CD4-positive, alpha-beta T cell treated with Interleukin-17A for 1 hour (primary cell): ENCODE measurements around the gene CRNKL1.
A peak's percentile ranks its signal among the peaks of the same experiment; 100 is the strongest.

Experiments used
- DNase-seq: peaks from one replicate; pipeline ENCODE4 v3.0.0-alpha.2; 2020

The CRNKL1 gene

DNA sequence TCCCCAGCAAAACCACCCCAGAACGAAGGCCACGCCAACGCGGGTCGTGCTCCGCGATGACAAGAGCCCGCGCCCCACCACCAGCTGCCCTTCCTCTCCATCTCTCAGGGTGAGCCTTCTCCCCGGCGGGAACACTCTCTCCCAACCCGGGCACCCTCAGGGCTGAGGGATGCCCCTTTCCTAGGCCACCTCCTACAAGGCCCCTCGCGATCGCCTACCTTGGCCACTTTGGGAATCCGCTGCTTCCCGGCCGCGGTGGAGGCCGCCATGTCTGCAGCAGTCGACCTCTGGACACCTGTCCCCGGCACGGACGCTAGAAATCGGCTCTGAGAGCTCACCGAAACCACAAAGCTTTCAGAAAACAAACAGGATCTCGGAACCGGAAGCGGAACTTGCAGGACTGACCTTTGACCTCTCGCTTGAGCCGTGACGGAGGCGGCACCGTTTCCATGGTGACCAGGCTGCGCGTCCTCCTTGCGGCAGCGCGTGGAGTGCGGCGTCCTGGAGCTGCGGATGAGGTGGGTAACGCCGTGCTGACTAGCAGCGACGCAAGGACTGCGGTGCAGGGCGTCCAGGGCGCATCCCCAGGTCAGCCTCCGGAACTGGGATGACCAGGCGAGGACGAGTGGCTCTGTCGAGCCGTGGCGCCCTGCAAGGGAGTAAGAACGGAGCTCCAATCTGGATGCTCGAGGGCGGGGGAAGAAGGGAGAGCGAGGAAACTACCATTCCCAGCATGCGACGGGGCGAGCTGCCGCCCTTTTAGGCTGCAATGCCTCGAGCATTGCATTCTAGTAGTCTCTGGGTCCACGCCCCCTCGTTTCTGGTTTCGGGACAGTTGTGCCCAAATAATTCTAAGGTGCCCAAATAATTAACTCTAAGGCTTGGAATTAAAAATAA lies at the start of gene CRNKL1, which contains the start of gene CFAP61:
TSS of gene CRNKL1 (minus strand) at position 393 of the 897 bp plus-strand sequence. CDS start at position 269, 124 bp downstream.
TSS of gene CFAP61 (plus strand) at position 459 of the 897 bp plus-strand sequence. CDS start 4,122 bp downstream, outside the sequence.
- DNase-seq, result peak; percentile 97

DNA sequence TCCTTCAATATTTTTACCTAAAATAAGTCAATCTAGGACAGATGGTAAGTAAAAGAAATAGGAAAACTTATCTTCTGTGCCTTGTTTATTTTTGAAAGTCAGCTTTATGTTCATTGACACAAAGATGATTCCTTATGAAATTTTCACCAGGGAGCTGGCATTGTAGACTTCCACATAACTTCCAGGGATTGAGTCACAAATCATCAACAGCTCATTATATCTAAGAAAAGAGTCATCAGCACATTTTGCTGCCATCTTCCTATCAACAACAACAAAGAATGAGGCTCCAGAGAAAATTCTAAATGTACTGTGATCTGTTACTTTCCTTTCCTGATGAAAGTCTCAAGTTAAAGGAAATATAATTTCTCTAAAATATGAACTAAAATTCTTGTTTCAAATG lies 48.6 kb upstream of the CRNKL1 start:
- no peak for DNase-seq

DNA sequence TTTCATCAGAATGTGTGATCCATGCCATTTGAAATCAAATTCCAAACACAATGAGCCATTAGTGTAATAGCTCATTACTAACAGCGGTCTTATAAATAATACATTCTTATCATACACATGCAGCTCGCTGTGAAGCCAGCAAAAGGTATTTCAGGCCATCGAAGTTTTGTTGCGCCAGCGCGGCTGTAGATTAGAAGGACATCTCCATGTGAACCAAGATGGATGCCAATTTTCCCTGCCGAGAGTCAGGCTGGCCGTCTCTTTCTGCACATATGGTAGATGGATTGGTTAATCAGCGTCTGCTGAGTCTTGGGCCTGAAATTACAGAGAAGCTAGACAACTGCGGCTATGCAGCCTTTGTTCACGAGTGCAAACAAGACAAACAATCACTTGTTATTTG lies 44.2 kb upstream of the CRNKL1 start:
- no peak for DNase-seq

DNA sequence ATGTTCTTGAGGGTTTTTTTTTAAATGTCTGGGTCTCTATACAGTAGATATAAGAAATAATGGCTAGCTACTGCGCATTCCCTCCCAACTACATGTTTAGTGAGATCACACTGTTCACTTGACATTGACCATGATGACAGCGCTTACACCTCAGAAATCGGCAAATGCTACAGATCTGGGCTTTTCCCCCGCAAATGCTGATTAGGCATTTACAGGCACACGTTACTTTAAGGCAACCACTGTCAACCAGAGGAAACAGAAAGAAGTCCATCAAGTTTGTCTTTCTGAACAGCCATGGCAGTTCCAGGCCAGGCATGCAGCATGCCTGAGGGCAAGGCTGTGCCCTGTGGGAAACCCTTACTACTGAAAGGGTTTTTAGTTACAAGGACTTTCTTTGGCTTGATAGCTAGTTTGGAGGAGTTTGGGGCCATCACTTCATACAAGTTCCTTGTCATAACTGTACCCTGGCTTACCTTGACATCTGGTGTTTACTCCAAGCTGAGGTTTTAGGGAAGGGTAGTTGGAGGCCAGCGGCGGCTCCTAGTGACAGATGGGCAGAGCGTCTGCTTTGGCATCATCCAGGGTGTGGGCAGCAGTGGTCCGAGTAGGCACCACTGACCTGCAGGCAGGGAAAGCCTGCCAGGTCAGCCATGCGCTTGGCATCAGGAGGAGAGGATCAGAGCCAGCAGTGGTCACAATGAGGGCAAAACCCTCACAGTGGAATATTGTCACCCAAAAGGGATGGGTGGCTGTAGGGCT lies 43.0 kb upstream of the CRNKL1 start:
- DNase-seq, result no peak

DNA sequence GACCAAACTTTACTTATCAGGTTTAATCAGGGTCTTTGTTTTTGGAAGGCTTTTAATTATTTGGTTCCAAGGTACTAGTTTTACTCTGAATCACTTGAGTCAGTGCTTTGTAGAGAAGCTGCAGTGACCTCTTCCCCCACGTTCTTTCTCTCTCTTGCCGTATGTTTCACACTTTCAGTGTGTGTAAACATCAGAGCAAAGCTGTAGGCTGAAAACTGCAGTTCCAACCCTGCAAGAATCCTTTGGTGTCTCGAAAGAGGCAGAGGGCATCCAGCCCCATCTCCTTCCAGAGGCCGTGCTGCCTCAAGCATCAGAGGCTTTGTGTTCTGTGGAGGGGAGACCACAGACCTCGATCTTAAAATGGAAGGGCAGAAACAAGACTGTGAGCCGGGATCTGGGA lies 42.1 kb upstream of the CRNKL1 start:
- DNase-seq, result no peak

DNA sequence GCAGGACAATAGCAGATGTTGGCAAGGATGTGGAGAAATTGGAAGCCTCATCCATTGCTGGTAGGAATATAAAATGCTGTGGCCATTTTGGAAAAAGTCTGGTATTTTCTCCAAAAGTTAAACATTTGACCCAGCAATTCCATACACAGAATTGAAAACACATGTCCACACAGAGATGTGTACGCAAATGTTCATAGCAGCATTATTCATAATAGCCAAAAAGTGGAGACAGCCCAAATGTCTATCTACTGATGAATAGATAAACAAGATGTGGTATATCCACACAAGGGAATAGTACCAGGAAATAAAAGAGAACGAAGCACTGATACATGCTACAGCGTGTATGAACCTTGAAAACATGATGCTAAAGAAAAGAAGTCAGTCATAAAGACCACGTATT lies 40.6 kb upstream of the CRNKL1 start:
- DNase-seq, result no peak

DNA sequence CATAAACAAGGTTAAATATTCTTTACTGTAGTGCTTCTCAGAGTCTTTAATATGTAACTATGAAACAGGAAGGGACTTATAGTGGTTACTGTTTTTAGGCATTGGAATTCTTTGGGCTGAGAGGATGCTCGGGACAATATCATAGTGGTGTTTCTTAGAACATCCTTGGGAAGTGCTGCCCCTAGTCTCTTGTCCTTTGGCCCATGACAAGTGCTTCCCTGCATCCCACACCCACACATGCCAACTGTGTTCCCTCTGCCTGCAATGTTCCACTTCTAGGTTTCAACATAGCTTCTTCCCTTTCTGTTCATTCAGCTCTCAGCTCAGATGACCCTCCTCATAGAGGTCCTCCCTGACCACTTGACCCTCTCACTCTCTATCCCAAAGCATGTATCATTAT lies 37.7 kb upstream of the CRNKL1 start:
- DNase-seq, result no peak

DNA sequence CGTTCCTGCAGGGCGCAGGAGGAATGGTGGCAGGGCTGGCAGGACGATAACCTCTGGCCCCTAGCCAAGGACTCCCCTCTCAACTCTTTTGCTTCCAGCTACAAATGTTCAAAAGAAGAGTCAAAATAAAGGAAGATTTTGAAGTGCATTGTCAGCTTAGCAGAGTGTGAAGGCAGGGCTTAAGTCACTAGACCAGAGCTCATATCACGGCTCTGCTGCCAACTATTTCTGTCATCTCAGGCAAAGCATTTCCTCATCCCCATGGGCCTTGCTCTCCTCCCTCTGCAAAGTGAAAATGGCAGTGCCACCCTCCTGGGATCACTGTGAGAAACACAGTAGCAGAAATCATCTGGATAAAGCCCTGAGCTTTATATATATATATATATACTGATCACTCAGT lies 36.8 kb upstream of the CRNKL1 start:
- DNase-seq, result no peak

DNA sequence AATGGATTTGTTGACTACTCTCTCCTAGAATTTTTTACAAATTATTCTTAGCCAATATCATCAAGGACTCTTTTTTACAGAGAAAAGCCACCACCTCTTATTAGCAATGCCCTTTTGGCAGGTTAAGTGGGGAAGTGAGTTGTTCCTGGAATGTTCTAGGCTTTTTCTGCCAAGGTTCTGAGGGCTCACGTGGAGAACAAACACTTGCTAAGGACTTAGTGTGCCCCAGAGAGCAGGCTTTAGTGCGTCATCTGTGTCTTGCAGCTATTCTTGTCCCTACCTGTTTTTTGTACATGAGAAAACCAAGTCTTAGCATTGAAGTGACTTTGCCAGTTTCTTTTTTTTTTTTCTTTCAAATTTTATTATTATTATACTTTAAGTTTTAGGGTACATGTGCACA lies 33.5 kb upstream of the CRNKL1 start:
- no peak for DNase-seq

DNA sequence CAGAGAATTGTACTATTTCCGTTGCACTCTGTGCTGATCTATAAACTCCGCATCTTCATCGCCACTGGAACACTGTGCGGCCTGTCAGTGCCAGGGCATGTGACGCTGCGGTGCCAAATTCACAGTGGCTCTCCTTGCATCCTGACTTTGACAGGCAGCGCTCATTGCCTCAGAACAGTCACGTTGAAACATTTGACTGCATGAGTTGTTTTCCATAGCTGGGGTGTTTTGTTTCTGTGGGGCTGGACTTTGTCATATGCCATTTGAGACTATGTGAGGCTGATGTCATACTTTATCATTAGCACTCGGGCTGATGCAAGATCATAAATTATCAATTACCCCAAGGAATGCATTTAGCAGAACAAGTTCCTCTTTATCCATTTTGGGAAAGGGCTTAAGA lies 32.8 kb upstream of the CRNKL1 start:
- no peak for DNase-seq

DNA sequence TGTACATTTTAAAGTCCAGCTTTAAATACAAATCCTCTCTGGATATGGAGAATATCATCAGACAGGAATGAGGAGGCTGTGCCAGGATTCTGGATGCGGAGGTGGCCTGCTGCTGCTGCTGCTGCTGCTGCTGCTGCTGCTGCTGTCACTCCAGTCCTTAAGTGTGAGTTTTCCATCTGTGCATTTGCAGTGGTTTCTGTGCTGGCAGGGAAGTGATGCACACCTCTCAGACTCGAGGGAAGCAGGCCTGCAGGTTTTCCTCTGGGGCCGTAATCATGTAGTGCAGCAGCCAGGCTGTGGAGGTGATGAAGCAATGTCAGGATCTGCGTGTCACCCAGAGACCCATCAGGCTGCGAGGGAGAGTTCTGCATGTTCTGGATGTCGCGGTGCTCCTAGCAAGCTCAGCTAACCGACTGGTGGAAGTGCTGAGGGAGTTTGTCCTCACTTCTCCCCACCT lies 32.1 kb upstream of the CRNKL1 start:
- DNase-seq, result no peak

DNA sequence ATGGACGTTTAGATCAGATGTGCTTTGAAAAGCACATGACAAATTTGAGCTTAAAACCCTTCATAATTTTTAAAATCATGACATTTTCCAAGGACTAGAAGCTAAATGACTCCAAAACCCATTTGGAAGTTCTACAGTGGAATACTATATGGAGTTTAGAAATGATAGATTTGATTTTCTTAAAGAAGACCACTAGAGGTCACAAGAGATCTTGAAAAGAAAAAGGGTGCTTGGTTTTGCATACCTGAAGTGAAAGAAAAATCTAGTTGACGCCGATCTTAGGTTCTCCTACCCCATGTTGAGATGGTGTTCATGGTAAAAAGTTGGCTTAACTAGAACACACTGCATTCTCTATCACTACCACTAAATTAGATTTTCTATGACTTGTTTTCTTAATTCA lies 31.5 kb upstream of the CRNKL1 start:
- peak; percentile 41 for DNase-seq

DNA sequence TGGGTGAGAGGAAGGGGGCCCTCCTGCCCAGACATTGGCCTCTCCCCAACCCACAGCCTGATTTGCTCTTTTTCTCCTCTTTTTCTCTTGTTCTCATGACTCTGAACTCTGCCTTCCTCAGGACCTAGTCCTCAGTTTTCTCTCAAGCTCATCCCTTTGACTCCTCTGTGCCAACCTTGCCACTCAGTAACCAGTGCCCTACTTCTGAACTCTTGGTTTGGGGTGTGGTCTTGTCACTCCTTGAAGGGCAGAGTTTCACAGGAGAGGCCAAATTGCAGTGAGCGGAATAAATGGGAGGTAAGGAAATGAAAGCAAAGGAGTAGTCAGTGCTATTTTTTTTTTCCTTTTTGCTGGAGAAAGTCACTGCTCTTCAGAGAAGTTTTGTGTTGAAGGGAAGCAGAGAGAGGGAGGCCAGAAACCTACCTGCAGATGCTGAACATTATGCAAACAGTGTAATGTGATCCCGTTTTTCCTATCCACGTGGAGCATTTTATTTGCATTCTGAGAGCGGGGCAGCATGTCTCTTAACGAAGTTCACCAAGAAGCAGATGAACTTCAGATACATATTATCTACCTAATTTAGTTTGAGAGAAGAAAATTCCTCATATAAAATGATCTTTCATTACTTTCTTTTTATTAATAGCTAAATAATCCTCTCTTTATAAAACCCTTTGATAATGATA lies 27.0 kb upstream of the CRNKL1 start:
- no peak for DNase-seq

DNA sequence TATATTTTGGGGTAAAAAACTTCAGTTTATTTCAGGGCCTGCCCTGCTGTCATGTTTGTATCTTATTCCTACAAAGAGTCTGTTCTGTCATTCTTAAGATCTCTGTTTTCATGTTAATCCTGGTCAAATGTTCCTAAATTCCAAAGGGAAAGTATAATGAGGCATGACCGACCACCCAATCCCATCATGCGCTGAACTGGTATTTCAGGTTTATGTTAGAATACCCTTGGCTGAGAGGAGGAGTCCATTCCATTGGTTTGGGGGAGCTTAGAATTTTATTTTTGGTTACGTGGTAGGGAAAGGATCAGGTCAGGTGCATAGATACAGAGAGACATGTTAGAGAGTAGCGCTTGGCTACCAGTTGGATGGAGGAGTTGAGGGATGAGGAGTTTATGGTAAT lies 25.8 kb upstream of the CRNKL1 start:
- no peak for DNase-seq

DNA sequence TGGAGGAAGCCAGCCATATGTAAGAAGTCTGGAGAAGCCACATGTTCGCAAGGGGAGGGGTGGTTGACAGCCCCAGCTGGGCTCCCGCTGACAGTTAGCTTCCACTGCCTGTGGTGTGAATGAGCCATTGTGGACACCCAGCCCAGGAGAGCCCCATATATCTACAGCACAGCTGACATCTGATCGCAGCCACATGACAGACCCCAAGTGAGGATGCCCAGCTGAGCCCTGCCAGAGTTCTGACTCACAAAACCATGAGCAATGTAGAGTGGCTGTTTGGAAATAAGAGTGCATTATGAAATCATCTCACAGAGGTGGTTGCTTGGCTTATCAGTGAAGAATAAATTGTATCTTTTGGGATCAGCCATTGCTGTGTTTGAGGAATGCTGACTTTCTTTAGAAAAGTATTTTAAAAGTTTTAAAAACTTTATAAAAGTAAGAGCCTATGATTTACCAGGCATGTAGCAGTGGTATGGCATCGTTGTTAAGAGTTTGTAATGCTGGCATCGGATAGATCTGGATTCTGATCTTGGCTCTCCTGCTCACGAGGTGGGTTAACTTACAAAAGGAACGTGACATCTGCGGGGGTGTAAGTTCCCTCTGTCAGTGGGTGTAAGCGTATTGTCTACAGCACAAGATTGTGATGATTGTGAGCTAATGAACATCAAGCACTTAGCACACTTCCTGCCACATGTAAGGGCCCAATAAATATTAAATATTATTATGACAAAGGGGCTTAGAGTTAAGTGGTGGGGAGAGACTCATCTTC lies 24.2 kb upstream of the CRNKL1 start:
- no peak for DNase-seq

DNA sequence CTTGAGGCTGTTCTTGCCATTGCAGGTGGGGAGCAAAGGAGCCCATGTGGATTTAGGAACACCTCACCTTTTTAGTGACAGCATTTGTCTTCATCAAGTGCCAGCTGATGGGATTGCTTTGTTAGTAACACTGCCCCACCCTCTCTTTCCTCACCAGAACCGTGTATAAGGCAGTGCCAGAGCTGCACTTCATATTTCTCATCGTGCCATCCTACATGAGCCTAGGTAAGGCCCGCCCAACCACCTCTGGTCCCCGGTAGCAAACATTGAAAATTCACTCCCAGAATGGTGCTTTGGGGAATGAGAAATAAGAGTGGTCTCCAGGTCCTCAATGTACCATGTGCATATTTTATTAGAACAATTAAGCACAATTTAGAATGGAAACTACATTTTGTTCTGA lies 22.8 kb upstream of the CRNKL1 start:
- DNase-seq, result no peak

DNA sequence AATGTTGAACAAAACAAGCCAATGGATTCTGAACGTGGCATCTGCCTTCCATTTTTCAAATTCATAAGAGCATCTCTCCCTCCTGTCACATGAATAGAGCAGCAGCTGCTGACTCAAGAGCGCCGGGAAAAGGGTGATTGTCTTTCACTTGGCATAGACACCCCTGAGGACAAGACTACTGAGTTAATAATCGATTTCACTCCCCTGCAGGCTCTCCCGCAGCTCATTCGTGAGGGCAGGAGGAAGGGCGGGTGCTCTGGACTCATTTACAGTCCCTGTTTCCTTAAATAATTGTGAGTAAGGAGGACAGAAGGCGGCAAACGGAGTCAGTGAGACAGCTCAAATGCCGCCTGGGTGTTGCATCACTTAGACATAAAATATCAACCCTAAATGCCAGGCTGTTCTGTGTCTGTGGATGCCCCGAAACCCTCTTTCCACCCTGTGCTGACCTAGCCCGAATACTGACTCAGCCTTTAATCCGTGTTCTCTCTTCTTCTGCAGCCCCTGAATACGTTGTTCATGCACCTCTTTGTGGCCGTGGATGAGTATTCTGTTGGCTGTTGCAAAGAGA lies 21.6 kb upstream of the CRNKL1 start:
- no peak for DNase-seq

DNA sequence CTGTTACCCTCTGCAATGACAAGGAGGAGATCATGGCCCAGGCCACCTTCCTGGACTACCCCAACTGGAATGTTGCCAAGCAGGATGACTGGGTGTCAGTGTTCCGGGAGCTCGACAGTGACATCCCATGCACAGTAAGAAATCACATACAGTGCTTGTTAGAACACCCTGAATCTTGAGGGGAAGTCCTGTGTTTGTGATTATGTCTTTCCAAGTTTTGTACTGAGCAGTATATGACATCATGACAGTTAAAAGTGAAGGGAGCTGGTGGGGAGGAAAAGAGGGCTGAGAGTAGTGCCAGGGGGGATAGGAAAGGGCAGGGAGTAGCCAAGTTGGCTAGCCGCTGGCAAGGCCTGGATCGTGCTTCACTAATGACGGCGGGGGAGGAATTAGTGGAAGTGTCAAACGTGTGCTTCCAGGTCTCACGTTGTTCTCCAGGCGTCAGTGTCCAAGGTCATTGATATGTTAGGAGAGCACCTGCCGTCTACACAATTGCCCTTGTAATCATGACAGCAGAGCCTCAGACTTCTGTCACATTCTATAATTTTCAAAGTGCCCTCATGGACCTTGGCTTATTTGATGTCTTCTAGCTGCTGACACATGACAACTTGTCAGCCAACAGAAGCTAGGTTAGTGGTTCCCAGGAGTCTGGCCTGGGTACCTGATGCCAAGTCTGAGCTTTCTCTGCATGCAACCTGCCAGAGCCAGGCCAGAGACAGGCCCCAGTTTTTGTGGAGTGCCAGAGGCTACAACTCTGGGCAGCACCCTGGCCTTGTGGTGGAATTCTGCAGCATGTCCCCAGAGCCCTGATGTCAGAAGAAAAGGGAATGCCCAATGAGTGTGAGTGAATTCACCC lies 18.8 kb upstream of the CRNKL1 start:
- no peak for DNase-seq

DNA sequence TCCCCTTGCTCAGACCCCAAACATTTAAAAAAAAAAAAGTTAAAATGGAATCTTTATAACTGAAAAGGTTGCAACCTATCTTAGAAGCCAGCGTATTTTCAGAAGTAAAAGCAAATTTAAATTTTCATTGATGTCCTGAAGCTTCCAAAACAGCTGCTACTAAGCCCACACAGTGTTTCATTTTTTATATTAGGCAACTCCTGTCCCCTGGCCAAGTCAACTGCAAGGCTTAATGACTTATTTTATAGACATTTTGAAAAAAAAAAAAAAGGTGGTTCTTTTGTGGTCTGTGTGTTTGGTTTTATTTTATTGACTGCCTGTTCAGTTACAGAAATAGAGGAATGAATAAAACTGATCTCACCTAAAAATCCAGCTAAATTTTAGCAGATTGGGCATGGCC lies 13.1 kb upstream of the CRNKL1 start:
- DNase-seq, result no peak

DNA sequence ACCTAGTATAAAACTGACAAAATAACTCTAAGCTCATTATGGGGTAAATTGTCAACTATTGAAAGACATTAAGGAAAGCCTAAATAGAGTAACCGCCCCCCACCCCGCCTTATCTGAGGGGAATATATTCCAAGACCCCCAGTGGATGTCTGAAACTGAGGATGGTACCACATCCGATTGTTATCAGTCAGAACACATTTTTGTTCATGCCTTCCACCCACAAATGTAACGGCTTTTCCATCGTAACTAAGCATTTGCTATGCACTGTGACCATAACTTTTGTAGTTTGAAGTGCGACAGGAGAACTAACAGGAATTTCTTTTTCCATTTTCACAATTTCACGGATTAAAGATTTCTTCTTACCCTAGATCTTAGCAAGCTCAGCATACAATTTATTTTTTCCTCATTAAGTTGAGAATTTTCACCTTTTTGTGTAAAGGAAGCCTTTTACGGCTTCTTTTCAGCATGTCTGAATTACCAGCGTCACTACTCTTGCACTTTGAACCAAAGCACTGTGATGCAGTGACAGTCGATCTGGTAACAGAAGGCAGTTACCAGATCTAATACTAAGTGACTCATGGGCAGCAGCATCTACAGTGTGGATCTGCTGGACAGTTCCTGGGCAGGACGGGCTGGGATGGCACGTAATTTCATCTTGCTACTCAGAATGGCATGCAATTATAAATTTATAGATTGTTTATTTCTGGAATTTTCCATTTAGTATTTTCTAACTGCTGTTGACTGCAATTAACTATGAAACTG lies 11.9 kb upstream of the CRNKL1 start:
- no peak for DNase-seq
